Measurements from ENCODE around the gene TESK2. TPM values are rescaled to one million over a fixed set of nuclear protein-coding genes. Genes with fewer than 3 reads are reported as not detected.
A peak's percentile ranks its signal among the peaks of the same experiment; 100 is the strongest.

TESK2 gene
- total RNA-seq, 3 donors from 2014 or later (not counting 1 experiment from before 2014, with no cell fraction given), result 5.1 to 7.4 (median 6.0) TPM

- no peak for TF ChIP-seq CTCF (IDR thresholded peaks at IDR 0.05)
- H3K27me3 ChIP-seq (ENCODE audit: control insufficient read depth, insufficient read depth, low read length), result no peaks in the 10 kb centered on the region
- DNase-seq (peak in 1 of 2 donors; percentile 44), ATAC-seq (no peak)
- Mint-ChIP-seq H3K4me3 (peak overlapping the region; percentile 99), H3K27ac (peak overlapping the region; percentile 94 to 96), H3K4me1 (peaks cover 46 to 49% of the 10 kb centered on the region in 2 donors), H3K36me3 (no peaks in the 10 kb centered on the region), H3K27me3 (ENCODE audit: low read depth in 2 of 2) (no peaks in the 10 kb centered on the region), H3K9me3 (no peaks in the 10 kb centered on the region)
- H3K4me1 ChIP-seq (ENCODE audit: control insufficient read depth, insufficient read depth, low read length), result peaks cover 27% of the 10 kb centered on the region
- H3K4me3 ChIP-seq (ENCODE audit: low read length), result peak overlapping the region; percentile 95
- intact Hi-C loops (cut with micrococcal nuclease), result loop anchor here (2.0 to 5.0 kb wide), 3 partner anchors 36 to 346 kb away; partner anchors contain the start of genes GPBP1L1 and TESK2
- peaks cover 34% of the 10 kb centered on the region for H3K36me3 ChIP-seq (ENCODE audit: control insufficient read depth, insufficient read depth, low read length)
- WGBS (ENCODE audit: insufficient coverage), result 16% methylated on average over 5 of the region's 6 CpGs
- H3K9me3 ChIP-seq (ENCODE audit: control insufficient read depth, insufficient read depth, low read length), result no peaks in the 10 kb centered on the region
- peak overlapping the region; percentile 99 for H3K27ac ChIP-seq (ENCODE audit: low read length)
These were observed 150.0 kb downstream of the TESK2 start for GRCh38 chr1:45340816-45341466.

- Mint-ChIP-seq H3K9me3 (no peaks in the 10 kb centered on the region), H3K27me3 (ENCODE audit: low read depth in 2 of 2) (no peaks in the 10 kb centered on the region), H3K27ac (peak within 1 kb of the TSS; percentile 94 to 96), H3K36me3 (no peaks in the 10 kb centered on the region), H3K4me3 (peak within 1 kb of the TSS; percentile 99), H3K4me1 (peaks cover 48 to 49% of the 10 kb centered on the region in 2 donors)
- intact Hi-C loops (cut with micrococcal nuclease), result loop anchor here (2.0 to 5.0 kb wide), 4 partner anchors 35 to 347 kb away; partner anchors contain the start of genes GPBP1L1, NASP and TESK2
- under 1% methylated on average over 69 of the region's 70 CpGs for WGBS (ENCODE audit: insufficient coverage)
- no peaks in the 10 kb centered on the region for H3K9me3 ChIP-seq (ENCODE audit: control insufficient read depth, insufficient read depth, low read length)
- DNase-seq, result peak; percentile 81 to 93
- H3K27ac ChIP-seq (ENCODE audit: low read length), result peak within 1 kb of the TSS; percentile 99
- H3K27me3 ChIP-seq (ENCODE audit: control insufficient read depth, insufficient read depth, low read length), result no peaks in the 10 kb centered on the region
- H3K36me3 ChIP-seq (ENCODE audit: control insufficient read depth, insufficient read depth, low read length), result peaks cover 31% of the 10 kb centered on the region
- TF ChIP-seq CTCF (IDR thresholded peaks at IDR 0.05), result no peak
- peak; percentile 82 to 92 (median 85) for ATAC-seq
- H3K4me1 ChIP-seq (ENCODE audit: control insufficient read depth, insufficient read depth, low read length), result peaks cover 27% of the 10 kb centered on the region
- peak within 1 kb of the TSS; percentile 95 for H3K4me3 ChIP-seq (ENCODE audit: low read length)
These were observed 151.0 kb downstream of the TESK2 start, which contains the start of the genes MUTYH and TOE1 for GRCh38 chr1:45339789-45340558. Gene MUTYH (minus strand): TSS chr1:45340440. CDS start chr1:45334505, 5,935 bp downstream. Gene TOE1 (plus strand): TSS chr1:45340170. CDS start chr1:45340253, 83 bp downstream.

GRCh38 chr1:45337630-45338325, 153.2 kb downstream of the TESK2 start:
- DNase-seq (no peak), ATAC-seq (no peak)
- no peaks in the 10 kb centered on the region for H3K36me3 Mint-ChIP-seq
- WGBS (ENCODE audit: insufficient coverage), result 78% methylated on average over 3 of the region's 3 CpGs
- Histone ChIP-seq H3K36me3 (ENCODE audit: control insufficient read depth, insufficient read depth, low read length) (peaks cover 22% of the 10 kb centered on the region), H3K9me3 (ENCODE audit: control insufficient read depth, insufficient read depth, low read length) (no peaks in the 10 kb centered on the region), H3K27ac (ENCODE audit: low read length) (no peak overlapping the region), H3K27me3 (ENCODE audit: control insufficient read depth, insufficient read depth, low read length) (no peaks in the 10 kb centered on the region), H3K4me1 (ENCODE audit: control insufficient read depth, insufficient read depth, low read length) (peaks cover 32% of the 10 kb centered on the region), H3K4me3 (ENCODE audit: low read length) (no peak overlapping the region)
- H3K4me3 Mint-ChIP-seq, result peak overlapping the region; percentile 35
- H3K27ac Mint-ChIP-seq, result peak overlapping the region in 1 of 2 donors; percentile 94
- H3K9me3 Mint-ChIP-seq, result no peaks in the 10 kb centered on the region
- peaks cover 55 to 57% of the 10 kb centered on the region in 2 donors for H3K4me1 Mint-ChIP-seq
- H3K27me3 Mint-ChIP-seq (ENCODE audit: low read depth in 2 of 2), result no peaks in the 10 kb centered on the region
- no peak for TF ChIP-seq CTCF (IDR thresholded peaks at IDR 0.05)
- intact Hi-C loops (cut with micrococcal nuclease), result loop anchor here (5.0 kb wide), 1 partner anchor 245 kb away; the partner anchor contains the start of gene NASP
